Activated CD4-positive, alpha-beta memory T cell treated with anti-CD3 and anti-CD28 coated beads for 36 hours (primary cell): ENCODE results near the gene NLRC5. TPM values are rescaled to one million over a fixed set of nuclear protein-coding genes. Genes with fewer than 3 reads are reported as not detected.
A peak's percentile ranks its signal among the peaks of the same experiment; 100 is the strongest.
"Not testable (repeated sequence)": the region's sequence is repeated elsewhere in the genome, so short reads cannot be mapped to it uniquely, and the experiment has no call there.

Source experiments
- CTCF ChIA-PET: fragments of 350-600 bp; sonication (Branson Sonifier 250); formaldehyde crosslinking; loops from one replicate; lab custom pipeline; 2021; ENCODE audit warnings: antibody characterized with exemption, inconsistent platforms; lab: Charles Lee
- POLR2A ChIA-PET: fragments of 350-600 bp; sonication (Branson Sonifier 250); formaldehyde crosslinking; loops from one replicate; lab custom pipeline; 2021; ENCODE audit warnings: antibody characterized with exemption; lab: Charles Lee
- DNase-seq: peaks from one replicate; pipeline ENCODE4 v3.0.0-alpha.2; 2020
- H3K27ac Mint-ChIP-seq: one replicate; pipeline ENCODE4 v1.8.0; 2021; ENCODE audit warnings: mixed read lengths
- H3K27me3 Mint-ChIP-seq: one replicate; pipeline ENCODE4 v1.8.0; 2021; ENCODE audit warnings: mixed read lengths
- H3K36me3 Mint-ChIP-seq: one replicate; pipeline ENCODE4 v1.8.0; 2021; ENCODE audit warnings: mixed read lengths
- H3K4me1 Mint-ChIP-seq: one replicate; pipeline ENCODE4 v1.8.0; 2021; ENCODE audit warnings: low read depth, mixed read lengths
- H3K4me3 Mint-ChIP-seq: one replicate; pipeline ENCODE4 v1.8.0; 2021; ENCODE audit warnings: mild to moderate bottlenecking, mixed read lengths
- H3K9me3 Mint-ChIP-seq: one replicate; pipeline ENCODE4 v1.8.0; 2021; ENCODE audit warnings: mixed read lengths
- intact Hi-C: fragments of 100-400 bp; cut with micrococcal nuclease; formaldehyde crosslinking; loops from one replicate; pipeline ENCODE4 v1.15.1; 2023
- total RNA-seq, 2 experiments: library from RNA; stranded (reverse); gene quantifications; one replicate each; pipeline ENCODE4 v1.2.3, GENCODE V29; 2021

Gene NLRC5
- total RNA-seq, 2 experiments from 2014 or later, result 151 to 167 TPM

GRCh38 chr16:57094911-57095310 lies 105.6 kb downstream of the NLRC5 start:
- intact Hi-C loops, result loop anchor here (5.0 kb wide), 1 partner anchor 32 kb away; no protein-coding TSS in a partner anchor
- H3K4me1 Mint-ChIP-seq, result peaks cover 10% of the 10 kb centered on the region
- no peak for DNase-seq
- H3K27ac Mint-ChIP-seq, result no peak overlapping the region
- POLR2A ChIA-PET, result no interaction called here
- no peaks in the 10 kb centered on the region for H3K9me3 Mint-ChIP-seq
- no peak overlapping the region for H3K4me3 Mint-ChIP-seq
- H3K27me3 Mint-ChIP-seq, result peaks cover 7% of the 10 kb centered on the region
- CTCF ChIA-PET, result interaction anchor here (3.3 kb wide), 1 partner anchor 12 kb away, joined by 43 read pairs; no protein-coding TSS in a partner anchor
- no peaks in the 10 kb centered on the region for H3K36me3 Mint-ChIP-seq

GRCh38 chr16:57096192-57096591 lies 106.8 kb downstream of the NLRC5 start:
- no peaks in the 10 kb centered on the region for H3K9me3 Mint-ChIP-seq
- H3K27me3 Mint-ChIP-seq, result peaks cover 5% of the 10 kb centered on the region

GRCh38 chr16:57096793-57097192 lies 107.4 kb downstream of the NLRC5 start:
- peaks cover 5% of the 10 kb centered on the region for H3K27me3 Mint-ChIP-seq
- H3K36me3 Mint-ChIP-seq, result no peaks in the 10 kb centered on the region
- peaks cover 15% of the 10 kb centered on the region for H3K4me1 Mint-ChIP-seq
- no peak for DNase-seq
- no peaks in the 10 kb centered on the region for H3K9me3 Mint-ChIP-seq
- CTCF ChIA-PET, result interaction anchor here (1.2 to 5.5 kb wide), 4 partner anchors 12 to 320 kb away, joined by 3 to 20 read pairs (median 4); no protein-coding TSS in a partner anchor
- H3K4me3 Mint-ChIP-seq, result no peak overlapping the region
- POLR2A ChIA-PET, result no interaction called here
- no peak overlapping the region for H3K27ac Mint-ChIP-seq
- intact Hi-C loops, result no loop called here

More at GRCh38 chr16:57096192-57096591, 106.8 kb downstream of the NLRC5 start:
- H3K27ac Mint-ChIP-seq, result no peak overlapping the region
- POLR2A ChIA-PET, result interaction anchor here (0.7 kb wide), 1 partner anchor 140 kb away, joined by 3 read pairs; no protein-coding TSS in a partner anchor
- H3K4me3 Mint-ChIP-seq, result no peak overlapping the region
- intact Hi-C loops, result no loop called here
- no peak for DNase-seq
- CTCF ChIA-PET, result interaction anchor here (1.2 to 5.5 kb wide), 4 partner anchors 12 to 321 kb away, joined by 3 to 20 read pairs (median 4); no protein-coding TSS in a partner anchor
- H3K4me1 Mint-ChIP-seq, result peaks cover 17% of the 10 kb centered on the region
- H3K36me3 Mint-ChIP-seq, result no peaks in the 10 kb centered on the region

GRCh38 chr16:57098188-57098841 lies 109.0 kb downstream of the NLRC5 start:
- Mint-ChIP-seq H3K4me3 (no peak overlapping the region), H3K27ac (no peak overlapping the region), H3K36me3 (no peaks in the 10 kb centered on the region), H3K4me1 (peaks cover 11% of the 10 kb centered on the region), H3K9me3 (no peaks in the 10 kb centered on the region), H3K27me3 (peaks cover 4% of the 10 kb centered on the region)
- POLR2A ChIA-PET, result no interaction called here
- DNase-seq, result no peak
- CTCF ChIA-PET, result interaction anchor here (1.7 to 5.5 kb wide), 2 partner anchors 14 to 134 kb away, joined by 6 to 20 read pairs; no protein-coding TSS in a partner anchor
- intact Hi-C loops, result no loop called here

GRCh38 chr16:57099965-57100364 lies 110.6 kb downstream of the NLRC5 start:
- H3K36me3 Mint-ChIP-seq, intact Hi-C loops, H3K27ac Mint-ChIP-seq, POLR2A ChIA-PET, H3K9me3 Mint-ChIP-seq, H3K4me3 Mint-ChIP-seq, H3K27me3 Mint-ChIP-seq: not testable (repeated sequence)
- H3K4me1 Mint-ChIP-seq, result peaks cover 15% of the 10 kb centered on the region
- CTCF ChIA-PET, result interaction anchor here (1.4 to 5.5 kb wide), 2 partner anchors 15 to 136 kb away, joined by 5 to 20 read pairs; no protein-coding TSS in a partner anchor
- DNase-seq, result peak; percentile 21

GRCh38 chr16:57100445-57100844 lies 111.1 kb downstream of the NLRC5 start:
- CTCF ChIA-PET, result interaction anchor here (0.9 to 5.5 kb wide), 3 partner anchors 16 to 136 kb away, joined by 3 to 20 read pairs (median 5); no protein-coding TSS in a partner anchor
- Mint-ChIP-seq H3K27me3 (no peaks in the 10 kb centered on the region), H3K4me3 (no peak overlapping the region), H3K27ac (no peak overlapping the region), H3K4me1 (peaks cover 16% of the 10 kb centered on the region), H3K9me3 (no peaks in the 10 kb centered on the region), H3K36me3 (no peaks in the 10 kb centered on the region)
- intact Hi-C loops, result no loop called here
- DNase-seq, result no peak
- POLR2A ChIA-PET, result no interaction called here

GRCh38 chr16:57102888-57103851 lies 113.8 kb downstream of the NLRC5 start:
- intact Hi-C loops, result no loop called here
- H3K36me3 Mint-ChIP-seq, result no peaks in the 10 kb centered on the region
- no peaks in the 10 kb centered on the region for H3K9me3 Mint-ChIP-seq
- H3K27ac Mint-ChIP-seq, result no peak overlapping the region
- POLR2A ChIA-PET, result no interaction called here
- CTCF ChIA-PET, result interaction anchor here (1.4 kb wide), 1 partner anchor 139 kb away, joined by 3 read pairs; no protein-coding TSS in a partner anchor
- no peak overlapping the region for H3K4me3 Mint-ChIP-seq
- no peaks in the 10 kb centered on the region for H3K27me3 Mint-ChIP-seq
- DNase-seq, result no peak
- peaks cover 23% of the 10 kb centered on the region for H3K4me1 Mint-ChIP-seq

- POLR2A ChIA-PET, result no interaction called here
- H3K27ac Mint-ChIP-seq, result no peak overlapping the region
- intact Hi-C loops, result no loop called here
- H3K36me3 Mint-ChIP-seq, result no peaks in the 10 kb centered on the region
- H3K9me3 Mint-ChIP-seq, result no peaks in the 10 kb centered on the region
- CTCF ChIA-PET, result interaction anchor here (1.2 to 1.4 kb wide), 2 partner anchors 12 to 140 kb away, joined by 3 to 5 read pairs; partner anchors contain the start of gene CPNE2
- H3K27me3 Mint-ChIP-seq, result no peaks in the 10 kb centered on the region
- DNase-seq, result peak; percentile 27
- H3K4me3 Mint-ChIP-seq, result no peak overlapping the region
- peaks cover 23% of the 10 kb centered on the region for H3K4me1 Mint-ChIP-seq
Observed at GRCh38 chr16:57104706-57105105, 115.3 kb downstream of the NLRC5 start.

- Mint-ChIP-seq H3K4me1 (peaks cover 20% of the 10 kb centered on the region), H3K27me3 (no peaks in the 10 kb centered on the region), H3K9me3 (no peaks in the 10 kb centered on the region), H3K4me3 (no peak overlapping the region), H3K27ac (no peak overlapping the region), H3K36me3 (no peaks in the 10 kb centered on the region)
- intact Hi-C loops, result no loop called here
- CTCF ChIA-PET, result interaction anchor here (1.2 kb wide), 1 partner anchor 13 kb away, joined by 5 read pairs; the partner anchor contains the start of gene CPNE2
- POLR2A ChIA-PET, result no interaction called here
- no peak for DNase-seq
Observed at GRCh38 chr16:57105184-57105583, 115.8 kb downstream of the NLRC5 start.

GRCh38 chr16:57106767-57107166 lies 117.4 kb downstream of the NLRC5 start:
- no peaks in the 10 kb centered on the region for H3K27me3 Mint-ChIP-seq
- POLR2A ChIA-PET, result no interaction called here
- no peaks in the 10 kb centered on the region for H3K36me3 Mint-ChIP-seq
- intact Hi-C loops, result no loop called here
- DNase-seq, result no peak
- H3K4me1 Mint-ChIP-seq, result peaks cover 15% of the 10 kb centered on the region
- no peak overlapping the region for H3K4me3 Mint-ChIP-seq
- CTCF ChIA-PET, result interaction anchor here (1.0 kb wide), 1 partner anchor 20 kb away, joined by 5 read pairs; no protein-coding TSS in a partner anchor
- H3K9me3 Mint-ChIP-seq, result no peaks in the 10 kb centered on the region
- H3K27ac Mint-ChIP-seq, result no peak overlapping the region

GRCh38 chr16:57107321-57107922 lies 118.1 kb downstream of the NLRC5 start:
- Mint-ChIP-seq H3K4me3 (no peak overlapping the region), H3K9me3 (no peaks in the 10 kb centered on the region), H3K4me1 (peaks cover 15% of the 10 kb centered on the region), H3K27me3 (no peaks in the 10 kb centered on the region), H3K36me3 (no peaks in the 10 kb centered on the region), H3K27ac (no peak overlapping the region)
- POLR2A ChIA-PET, result no interaction called here
- CTCF ChIA-PET, result interaction anchor here (1.0 kb wide), 1 partner anchor 21 kb away, joined by 5 read pairs; no protein-coding TSS in a partner anchor
- intact Hi-C loops, result no loop called here
- DNase-seq, result no peak
